ENCODE results near the gene STK24. TPM values are rescaled to one million over a fixed set of nuclear protein-coding genes. Genes with fewer than 3 reads are reported as not detected.

The STK24 gene
- total and polyA plus RNA-seq, 2 of the 8 experiments (the other 6 are each of a cell fraction or from before 2014, with no cell fraction given): 62.8 to 143 TPM

GRCh38 chr13:98459721-98460370 is 117.1 kb downstream of the STK24 start (continued):
- TF ChIP-seq CHD1 (IDR thresholded peaks at IDR 0.05; ENCODE audit: low read depth, low read length) (no peak), TAF1 (IDR thresholded peaks at IDR 0.05; ENCODE audit: low read depth, low read length) (no peak), GTF2F1 (IDR thresholded peaks at IDR 0.05; ENCODE audit: borderline replicate concordance, low read depth, low read length) (no peak), TAF7 (optimal IDR thresholded peaks at IDR 0.05; ENCODE audit: borderline replicate concordance, low read depth, low read length) (no peak), CHD7 (IDR thresholded peaks at IDR 0.05; ENCODE audit: insufficient replicate concordance, low read length) (no peak), CTBP2 (IDR thresholded peaks at IDR 0.05; ENCODE audit: borderline replicate concordance, insufficient read depth, insufficient read length, low read length) (no peak), CBX8 (IDR thresholded peaks at IDR 0.05; ENCODE audit: borderline replicate concordance, low read depth, low read length) (no peak), POLR2AphosphoS5 (IDR thresholded peaks at IDR 0.05; ENCODE audit: low read depth, low read length) (no peak)
